Measurements from ENCODE around the gene UBASH3A. TPM values are rescaled to one million over a fixed set of nuclear protein-coding genes. Genes with fewer than 3 reads are reported as not detected.

The UBASH3A gene
- total and polyA plus RNA-seq, 2 experiments from 2014 or later, result not detected

GRCh38 chr21:42452401-42453223 is 48.9 kb downstream of the UBASH3A start:
- Histone ChIP-seq H3K4me1 (ENCODE audit: low read depth) (no peaks in the 10 kb centered on the region), H3K4me3 (no peak overlapping the region), H3K36me3 (no peaks in the 10 kb centered on the region), H3K27ac (no peak overlapping the region), H3K27me3 (no peaks in the 10 kb centered on the region), H3K9me3 (ENCODE audit: low read depth) (no peaks in the 10 kb centered on the region)
- no peak for TF ChIP-seq CTCF (IDR thresholded peaks at IDR 0.05; ENCODE audit: low read depth, low read length)
- no peak for DNase-seq (ENCODE audit: low read depth in 1 of 2, low spot score in 1 of 2)

- Histone ChIP-seq H3K9me3 (ENCODE audit: low read depth) (no peaks in the 10 kb centered on the region), H3K27me3 (no peaks in the 10 kb centered on the region), H3K27ac (no peak overlapping the region), H3K4me3 (no peak overlapping the region), H3K36me3 (no peaks in the 10 kb centered on the region), H3K4me1 (ENCODE audit: low read depth) (no peaks in the 10 kb centered on the region)
- no peak for DNase-seq (ENCODE audit: low read depth in 1 of 2, low spot score in 1 of 2)
- TF ChIP-seq CTCF (IDR thresholded peaks at IDR 0.05; ENCODE audit: low read depth, low read length), result no peak
Measured at GRCh38 chr21:42453224-42453985, 49.7 kb downstream of the UBASH3A start.

- Histone ChIP-seq H3K9me3 (ENCODE audit: low read depth) (no peaks in the 10 kb centered on the region), H3K27ac (no peak overlapping the region), H3K4me1 (ENCODE audit: low read depth) (no peaks in the 10 kb centered on the region), H3K27me3 (no peaks in the 10 kb centered on the region), H3K4me3 (no peak overlapping the region), H3K36me3 (no peaks in the 10 kb centered on the region)
- no peak for DNase-seq (ENCODE audit: low read depth in 1 of 2, low spot score in 1 of 2)
- TF ChIP-seq CTCF (IDR thresholded peaks at IDR 0.05; ENCODE audit: low read depth, low read length), result no peak
Measured at GRCh38 chr21:42453986-42454570, 50.4 kb downstream of the UBASH3A start.

- TF ChIP-seq CTCF (IDR thresholded peaks at IDR 0.05; ENCODE audit: low read depth, low read length), result no peak
- Histone ChIP-seq H3K27me3 (no peaks in the 10 kb centered on the region), H3K4me1 (ENCODE audit: low read depth) (no peaks in the 10 kb centered on the region), H3K27ac (no peak overlapping the region), H3K4me3 (no peak overlapping the region), H3K36me3 (no peaks in the 10 kb centered on the region), H3K9me3 (ENCODE audit: low read depth) (no peaks in the 10 kb centered on the region)
- no peak for DNase-seq (ENCODE audit: low read depth in 1 of 2, low spot score in 1 of 2)
Measured at GRCh38 chr21:42454786-42455185, 51.1 kb downstream of the UBASH3A start.

- Histone ChIP-seq H3K36me3 (no peaks in the 10 kb centered on the region), H3K9me3 (ENCODE audit: low read depth) (no peaks in the 10 kb centered on the region), H3K4me3 (no peak overlapping the region), H3K27ac (no peak overlapping the region), H3K27me3 (no peaks in the 10 kb centered on the region), H3K4me1 (ENCODE audit: low read depth) (no peaks in the 10 kb centered on the region)
- TF ChIP-seq CTCF (IDR thresholded peaks at IDR 0.05; ENCODE audit: low read depth, low read length), result no peak
- DNase-seq (ENCODE audit: low read depth in 1 of 2, low spot score in 1 of 2), result no peak
Measured at GRCh38 chr21:42455196-42455595, 51.5 kb downstream of the UBASH3A start.

Measured in cardiac muscle cell (in vitro differentiated cells and primary cell).